OCI-LY7 (cell line): ENCODE results near the gene PAFAH2. TPM values are rescaled to one million over a fixed set of nuclear protein-coding genes. Genes with fewer than 3 reads are reported as not detected.
"Not testable (repeated sequence)": the region's sequence is repeated elsewhere in the genome, so short reads cannot be mapped to it uniquely, and the experiment has no call there.

Experiments used
- BruUV-seq: library from RNA; stranded (reverse); fragments of 400-500 nt; replicated peaks from 2 replicates; lab custom pipeline; 2021; lab: Mats Ljungman, UMichigan
- CTCF ChIA-PET: fragments of 300-600 bp; sonication (Branson Sonifier 250); formaldehyde crosslinking; loops from one replicate; lab custom pipeline; 2022; ENCODE audit warnings: antibody characterized with exemption; ENCODE audit not compliant: unreplicated experiment; lab: Charles Lee
- POLR2A ChIA-PET: fragments of 300-600 bp; sonication (Branson Sonifier 250); formaldehyde crosslinking; loops from one replicate; lab custom pipeline; 2022; ENCODE audit warnings: antibody characterized with exemption; lab: Charles Lee
- DNase-seq: peaks from one replicate; pipeline ENCODE4 v3.0.0-alpha.2; 2015; ENCODE audit warnings: low spot score
- H2AFZ ChIP-seq: fragments of 200-600 bp; sonication (generic), shearing (Covaris generic); 2 replicates; pipeline ENCODE4 v1.6.1; 2014; ENCODE audit warnings: mild to moderate bottlenecking, antibody characterized with exemption, low read length, moderate library complexity
- H3K27ac ChIP-seq: fragments of 200-600 bp; sonication (generic); 2 replicates; pipeline ENCODE4 v1.5.1; 2014; ENCODE audit warnings: mixed run types, low read depth, mild to moderate bottlenecking, moderate library complexity, low read length, inconsistent platforms; ENCODE audit not compliant: poor library complexity, severe bottlenecking
- H3K36me3 ChIP-seq: fragments of 200-600 bp; sonication (generic); 2 replicates; pipeline ENCODE4 v1.6.1; 2014; ENCODE audit warnings: mild to moderate bottlenecking, antibody characterized with exemption, low read length, moderate library complexity, mixed read lengths; ENCODE audit not compliant: insufficient read depth
- H3K4me1 ChIP-seq: fragments of 200-600 bp; sonication (generic); 2 replicates; pipeline ENCODE4 v1.5.1; 2014; ENCODE audit warnings: mild to moderate bottlenecking, low read length; ENCODE audit not compliant: insufficient read depth, poor library complexity, severe bottlenecking
- H3K4me2 ChIP-seq: fragments of 200-600 bp; sonication (generic); 2 replicates; pipeline ENCODE4 v1.6.1; 2014; ENCODE audit warnings: mild to moderate bottlenecking, low read length
- H3K4me3 ChIP-seq: fragments of 200-600 bp; sonication (generic); 2 replicates; pipeline ENCODE4 v1.5.1; 2014; ENCODE audit warnings: mild to moderate bottlenecking, low read depth, low read length; ENCODE audit not compliant: poor library complexity, severe bottlenecking
- H3K79me2 ChIP-seq: fragments of 200-600 bp; sonication (generic); 2 replicates; pipeline ENCODE4 v1.6.1; 2016; ENCODE audit warnings: low read depth, mild to moderate bottlenecking, low read length, moderate library complexity, mixed read lengths; ENCODE audit not compliant: insufficient read depth
- H3K9me2 ChIP-seq: fragments of 200-600 bp; sonication (generic); 2 replicates; pipeline ENCODE4 v1.6.1; 2016; ENCODE audit warnings: mild to moderate bottlenecking, low read length, mixed read lengths; ENCODE audit not compliant: insufficient read depth
- H3K9me3 ChIP-seq: fragments of 200-600 bp; sonication (generic); 2 replicates; pipeline ENCODE4 v1.6.1; 2014; ENCODE audit warnings: mild to moderate bottlenecking, mixed run types, low read length, mixed read lengths
- H4K20me1 ChIP-seq: fragments of 200-600 bp; sonication (generic); 2 replicates; pipeline ENCODE4 v1.6.1; 2014; ENCODE audit warnings: mild to moderate bottlenecking, antibody characterized with exemption, low read length, moderate library complexity, mixed read lengths; ENCODE audit not compliant: insufficient read depth
- EZH2phosphoT487 ChIP-seq: fragments of 200-600 bp; sonication (generic); IDR thresholded peaks from 2 replicates; pipeline ENCODE4 v1.6.1; 2018; ENCODE audit warnings: low read depth, borderline replicate concordance, mild to moderate bottlenecking, mixed run types, antibody characterized with exemption, low read length, moderate library complexity, mixed read lengths
- intact Hi-C: fragments of 100-400 bp; cut with micrococcal nuclease; formaldehyde crosslinking; loops from one replicate; pipeline ENCODE4 v1.10.0; 2022; ENCODE audit not compliant: unreplicated experiment
- total RNA-seq, 2 experiments: library from RNA; depleted of rRNA in 1 of 2; stranded (reverse); fragments of >200 nt in 1 of 2; shearing (Covaris generic) in 1 of 2; gene quantifications; 2 replicates each; pipeline ENCODE4 v1.2.3, GENCODE V29; 2014 to 2022
- TF ChIP-seq, protein P1 (sequence below): fragments of 200-600 bp; sonication (generic); conservative IDR thresholded peaks from 2 replicates; pipeline ENCODE4 v1.5.1; 2014; ENCODE audit warnings: mild to moderate bottlenecking, antibody characterized with exemption, low read length, moderate library complexity, mixed read lengths

Gene PAFAH2
- total RNA-seq, 2 experiments from 2014 or later: 2.9 to 7.3 TPM

DNA sequence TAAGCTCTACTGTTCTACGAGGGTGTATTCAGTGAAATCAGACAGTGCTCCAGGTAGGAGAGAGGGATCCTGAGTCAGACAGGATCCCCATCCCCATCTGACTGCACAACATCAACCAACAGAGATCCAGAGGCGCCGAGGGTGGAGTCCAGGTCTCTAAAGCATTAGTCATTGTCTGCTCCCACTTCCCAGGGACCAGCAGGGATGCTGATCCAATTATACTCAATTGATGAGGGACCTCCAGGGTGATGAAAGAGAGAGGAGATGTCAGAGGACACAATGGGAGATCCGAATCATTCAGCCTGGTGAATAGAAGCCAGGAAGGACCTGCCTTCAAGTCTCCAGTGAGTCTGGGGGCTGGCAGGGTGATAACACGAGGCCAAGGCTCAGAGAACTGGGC lies 52.1 kb downstream of the PAFAH2 start:
- CTCF ChIA-PET: no interaction called here
- no peak for TF ChIP-seq EZH2phosphoT487
- TF ChIP-seq, protein P1, sequence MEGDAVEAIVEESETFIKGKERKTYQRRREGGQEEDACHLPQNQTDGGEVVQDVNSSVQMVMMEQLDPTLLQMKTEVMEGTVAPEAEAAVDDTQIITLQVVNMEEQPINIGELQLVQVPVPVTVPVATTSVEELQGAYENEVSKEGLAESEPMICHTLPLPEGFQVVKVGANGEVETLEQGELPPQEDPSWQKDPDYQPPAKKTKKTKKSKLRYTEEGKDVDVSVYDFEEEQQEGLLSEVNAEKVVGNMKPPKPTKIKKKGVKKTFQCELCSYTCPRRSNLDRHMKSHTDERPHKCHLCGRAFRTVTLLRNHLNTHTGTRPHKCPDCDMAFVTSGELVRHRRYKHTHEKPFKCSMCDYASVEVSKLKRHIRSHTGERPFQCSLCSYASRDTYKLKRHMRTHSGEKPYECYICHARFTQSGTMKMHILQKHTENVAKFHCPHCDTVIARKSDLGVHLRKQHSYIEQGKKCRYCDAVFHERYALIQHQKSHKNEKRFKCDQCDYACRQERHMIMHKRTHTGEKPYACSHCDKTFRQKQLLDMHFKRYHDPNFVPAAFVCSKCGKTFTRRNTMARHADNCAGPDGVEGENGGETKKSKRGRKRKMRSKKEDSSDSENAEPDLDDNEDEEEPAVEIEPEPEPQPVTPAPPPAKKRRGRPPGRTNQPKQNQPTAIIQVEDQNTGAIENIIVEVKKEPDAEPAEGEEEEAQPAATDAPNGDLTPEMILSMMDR: no peak
- Histone ChIP-seq H3K9me2 (no peaks in the 10 kb centered on the region), H2AFZ (no peak overlapping the region), H3K79me2 (no peaks in the 10 kb centered on the region), H3K4me3 (no peak overlapping the region), H3K27ac (no peak overlapping the region), H3K4me2 (no peak overlapping the region), H3K4me1 (no peaks in the 10 kb centered on the region), H3K9me3 (no peaks in the 10 kb centered on the region), H3K36me3 (no peaks in the 10 kb centered on the region), H4K20me1 (no peaks in the 10 kb centered on the region)
- no TSS peak for BruUV-seq
- intact Hi-C loops: no loop called here
- POLR2A ChIA-PET: interaction anchor here (0.6 kb wide), 1 partner anchor 72 kb away, joined by 4 read pairs; no protein-coding TSS in a partner anchor
- no peak for DNase-seq

DNA sequence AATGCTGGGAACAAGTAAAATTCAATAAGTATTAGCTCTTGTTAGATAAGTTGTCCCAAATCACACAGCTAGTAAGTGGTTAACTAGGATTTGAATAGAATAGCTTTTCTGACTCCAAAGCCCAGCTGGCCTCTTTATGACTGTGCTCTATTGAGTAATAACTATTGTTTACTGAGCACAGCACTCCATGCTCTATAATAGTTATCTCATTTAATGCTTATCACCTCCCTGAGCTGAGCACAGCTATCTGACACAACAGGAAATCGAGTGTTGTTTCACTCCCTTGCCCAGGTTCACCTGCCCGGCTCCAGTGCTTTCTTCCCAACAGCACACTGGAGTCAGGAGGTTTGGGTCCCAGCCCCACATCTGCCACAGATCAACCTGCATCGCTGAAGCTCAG lies 52.9 kb downstream of the PAFAH2 start:
- intact Hi-C loops: no loop called here
- POLR2A ChIA-PET: interaction anchor here (0.7 kb wide), 2 partner anchors 14 to 41 kb away, joined by 5 to 6 read pairs; no protein-coding TSS in a partner anchor

DNA sequence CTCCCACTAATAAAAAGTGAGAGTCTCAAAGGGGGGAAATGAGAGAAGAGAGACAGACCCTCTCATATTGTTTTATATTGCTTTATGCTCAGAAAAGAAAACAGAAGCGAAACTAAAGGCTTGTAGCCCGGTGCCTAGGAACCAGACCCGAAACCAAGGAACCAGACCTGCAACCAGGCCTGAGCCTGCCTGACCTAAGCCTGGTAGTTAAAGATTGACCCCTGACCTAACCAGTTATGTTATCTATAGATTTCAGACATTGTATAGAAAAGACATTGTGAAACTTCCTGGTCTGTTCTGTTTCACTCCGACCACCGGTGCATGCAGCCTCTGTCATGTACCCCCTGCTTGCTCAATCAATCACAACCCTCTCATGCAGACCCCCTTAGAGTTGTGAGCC lies 54.4 kb downstream of the PAFAH2 start:
- H3K4me3 ChIP-seq, H3K27ac ChIP-seq, BruUV-seq, H3K4me2 ChIP-seq, intact Hi-C loops, CTCF ChIA-PET, H3K4me1 ChIP-seq, H3K79me2 ChIP-seq, H3K36me3 ChIP-seq, H3K9me3 ChIP-seq, H2AFZ ChIP-seq, H4K20me1 ChIP-seq, POLR2A ChIA-PET, DNase-seq, H3K9me2 ChIP-seq: not testable (repeated sequence)

More for the DNA sequence above, 52.9 kb downstream of the PAFAH2 start:
- CTCF ChIA-PET: no interaction called here
- H3K27ac ChIP-seq: no peak overlapping the region
- no peaks in the 10 kb centered on the region for H3K79me2 ChIP-seq
- no peak for DNase-seq
- no peaks in the 10 kb centered on the region for H3K36me3 ChIP-seq
- no peak overlapping the region for H3K4me2 ChIP-seq
- no peak for TF ChIP-seq EZH2phosphoT487
- TF ChIP-seq, protein P1: no peak
- H3K4me1 ChIP-seq: no peaks in the 10 kb centered on the region
- H3K9me3 ChIP-seq: no peaks in the 10 kb centered on the region
- BruUV-seq: no TSS peak
- no peaks in the 10 kb centered on the region for H3K9me2 ChIP-seq
- H2AFZ ChIP-seq: no peak overlapping the region
- H3K4me3 ChIP-seq: no peak overlapping the region
- H4K20me1 ChIP-seq: no peaks in the 10 kb centered on the region
